GM18861 (cell line): ENCODE data around the gene DAAM2.

Source experiments
- ATAC-seq: cut with Tn5 transposase; IDR thresholded peaks from one replicate; pipeline ENCODE4 v1.9.1; 2021; ENCODE audit not compliant: unreplicated experiment

DAAM2 gene

DNA sequence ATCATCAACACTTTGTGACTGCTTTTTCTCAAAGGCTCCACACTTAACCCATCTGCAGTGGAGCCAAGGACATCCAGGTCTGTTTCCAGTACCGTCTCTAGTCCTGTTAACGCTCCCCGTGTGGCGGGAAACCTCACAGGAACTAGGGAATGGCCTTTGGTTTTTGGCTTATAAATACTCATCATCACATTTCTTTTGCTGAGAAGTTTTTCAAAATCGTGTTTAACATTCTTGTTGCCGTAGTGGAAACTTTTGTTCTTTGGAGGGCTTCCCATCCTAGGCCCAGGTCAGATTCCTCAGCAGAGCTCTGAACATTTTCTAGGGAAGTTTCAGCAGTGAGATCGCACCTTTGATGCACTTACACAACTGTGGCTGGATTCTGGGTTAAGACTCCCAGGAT lies 24.6 kb downstream of the DAAM2 start:
- ATAC-seq = no peak

DNA sequence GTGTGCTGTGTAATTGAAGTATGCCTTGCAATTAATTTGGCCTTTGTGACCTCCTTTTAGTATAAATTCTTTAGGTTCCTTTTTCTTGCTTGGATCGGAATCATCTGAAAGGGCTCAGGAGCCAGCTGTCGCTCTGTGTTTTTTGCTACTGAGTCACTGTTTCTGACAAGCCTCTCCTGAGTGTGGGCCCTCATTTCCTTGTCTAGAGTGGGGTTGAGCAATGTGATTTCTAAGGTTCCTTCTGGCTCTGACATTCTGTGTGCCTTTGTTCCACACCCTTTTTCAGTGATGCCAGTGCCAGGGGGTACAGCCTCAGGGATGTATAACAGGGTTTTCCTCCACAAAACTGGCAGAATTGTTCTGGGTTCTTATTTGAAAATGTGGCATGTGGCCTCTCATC lies 26.5 kb downstream of the DAAM2 start:
- ATAC-seq = no peak

DNA sequence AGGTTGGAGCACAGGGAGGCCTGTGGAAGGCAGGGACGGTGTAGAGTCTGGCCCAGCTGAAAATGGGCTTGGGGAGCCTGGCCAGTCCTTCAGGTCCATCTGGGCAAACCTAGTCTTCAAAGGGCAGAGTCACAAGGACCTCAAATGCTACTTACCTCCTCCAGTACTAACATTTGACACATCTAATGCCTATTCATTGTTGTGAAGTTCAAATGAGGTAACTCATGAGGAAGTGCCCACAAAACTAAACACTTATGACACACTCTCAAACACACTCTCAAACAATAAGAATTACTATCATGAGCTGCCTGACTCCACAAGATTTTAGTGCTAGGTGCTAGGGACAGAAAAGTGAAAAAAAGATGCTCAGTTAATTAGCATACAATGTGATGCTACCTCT lies 27.1 kb downstream of the DAAM2 start:
- no peak for ATAC-seq

DNA sequence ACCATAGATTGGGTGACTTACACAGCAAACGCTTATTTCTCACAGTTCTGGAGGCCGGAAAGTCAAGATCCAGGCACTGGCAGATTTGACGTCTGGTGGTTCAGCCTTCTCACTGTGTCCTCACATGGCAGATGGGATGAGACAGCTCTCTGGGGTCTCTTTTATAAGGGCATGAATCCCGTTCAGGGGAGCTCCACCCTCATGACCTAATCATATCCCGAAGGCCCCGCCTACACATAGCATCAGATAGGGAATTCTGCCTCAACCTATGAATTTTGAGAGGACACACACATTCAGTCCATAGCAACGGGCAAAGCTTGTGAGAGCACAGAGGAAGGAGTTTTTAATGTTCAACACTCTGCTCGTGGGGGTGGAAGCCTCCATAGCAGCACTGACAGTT lies 27.5 kb downstream of the DAAM2 start:
- ATAC-seq = no peak

DNA sequence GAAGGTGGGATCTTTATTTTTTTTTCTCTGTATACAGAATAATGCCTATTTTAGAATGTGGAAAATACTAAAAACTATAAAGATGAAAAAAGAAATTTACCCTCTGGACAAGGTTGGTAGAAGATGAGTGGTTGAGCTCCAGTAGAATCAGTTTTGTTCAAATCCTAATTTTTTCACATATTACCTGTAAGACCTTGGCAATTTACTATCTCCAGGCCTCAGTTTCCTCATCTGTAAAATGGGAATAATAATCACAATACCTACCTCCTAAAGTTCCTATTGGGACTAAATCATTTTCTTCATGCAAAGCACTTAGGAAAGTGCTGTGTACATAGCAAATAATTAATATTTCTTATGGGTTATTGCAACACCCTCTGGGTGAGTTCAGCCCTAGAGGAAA lies 28.4 kb downstream of the DAAM2 start:
- ATAC-seq = no peak

DNA sequence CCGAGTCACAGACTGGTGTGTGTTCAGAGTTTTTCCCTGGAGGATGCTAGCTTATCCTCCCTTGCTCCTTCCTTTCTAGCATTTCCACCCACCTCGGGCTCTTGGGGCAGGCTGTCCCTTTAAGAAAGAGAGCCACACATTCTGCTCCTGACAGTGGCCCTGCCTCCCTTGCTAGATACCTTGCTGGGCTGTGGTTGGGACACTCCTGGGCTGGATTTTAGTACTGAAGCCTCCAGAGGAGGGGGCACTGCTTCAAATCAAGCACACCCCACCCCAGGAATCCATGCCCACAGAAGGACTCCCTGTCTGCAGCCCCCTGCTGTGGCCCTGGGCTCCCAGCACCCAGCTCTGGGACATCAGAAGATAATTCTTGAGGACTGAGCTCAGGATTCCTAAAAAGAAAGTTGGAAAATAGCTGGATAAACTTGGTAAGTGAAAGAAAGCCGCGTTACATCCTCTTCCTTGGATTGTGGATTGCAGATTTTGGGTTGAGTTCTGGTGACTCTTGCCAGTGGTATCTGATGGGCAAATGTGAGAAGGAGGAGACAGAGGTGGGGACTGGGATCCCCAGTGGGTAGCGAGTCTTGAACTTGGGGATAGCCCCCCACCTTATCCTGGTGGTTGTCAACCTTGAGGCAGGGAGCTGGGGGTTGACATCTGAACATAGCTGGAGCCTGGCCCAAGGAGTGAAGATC lies 29.0 kb downstream of the DAAM2 start:
- no peak for ATAC-seq

DNA sequence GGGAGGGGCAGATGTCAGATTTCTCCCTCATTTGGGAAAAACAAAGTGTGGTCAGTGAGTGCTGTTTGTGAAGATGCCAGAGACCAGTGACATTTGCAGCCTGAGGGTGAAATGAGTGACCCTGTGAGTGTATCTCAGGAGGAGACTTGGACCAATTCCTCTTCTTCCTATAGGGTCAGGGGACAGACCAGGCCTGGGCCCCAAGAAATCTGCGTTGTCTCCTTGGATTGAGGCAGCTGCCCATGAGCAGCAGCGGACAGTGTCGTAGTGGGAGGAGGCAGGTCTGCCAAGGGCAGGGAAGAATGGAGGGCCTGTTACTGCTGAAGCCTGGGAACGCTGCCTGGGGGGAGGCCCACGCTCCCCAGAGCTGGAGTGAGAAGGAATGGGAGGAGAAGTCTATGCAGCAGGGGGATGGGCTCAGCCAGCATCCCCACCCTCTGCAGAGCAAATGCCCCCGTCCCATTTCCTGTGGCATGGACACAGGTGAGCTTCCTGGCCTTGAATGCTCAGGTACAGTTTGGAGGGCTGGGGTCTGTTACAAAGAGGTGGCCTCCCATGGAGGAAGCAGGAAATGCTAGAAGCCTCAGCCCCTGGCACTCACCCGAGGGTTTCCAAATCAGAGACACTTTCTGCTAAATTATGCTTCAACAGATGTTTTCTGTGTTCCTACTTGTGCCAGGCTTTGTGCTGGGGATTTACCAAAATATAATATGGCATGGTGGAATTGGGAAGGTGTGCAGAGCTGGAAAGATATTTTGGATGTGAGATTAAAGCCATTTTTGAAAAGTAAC lies 29.8 kb downstream of the DAAM2 start:
- ATAC-seq = no peak

DNA sequence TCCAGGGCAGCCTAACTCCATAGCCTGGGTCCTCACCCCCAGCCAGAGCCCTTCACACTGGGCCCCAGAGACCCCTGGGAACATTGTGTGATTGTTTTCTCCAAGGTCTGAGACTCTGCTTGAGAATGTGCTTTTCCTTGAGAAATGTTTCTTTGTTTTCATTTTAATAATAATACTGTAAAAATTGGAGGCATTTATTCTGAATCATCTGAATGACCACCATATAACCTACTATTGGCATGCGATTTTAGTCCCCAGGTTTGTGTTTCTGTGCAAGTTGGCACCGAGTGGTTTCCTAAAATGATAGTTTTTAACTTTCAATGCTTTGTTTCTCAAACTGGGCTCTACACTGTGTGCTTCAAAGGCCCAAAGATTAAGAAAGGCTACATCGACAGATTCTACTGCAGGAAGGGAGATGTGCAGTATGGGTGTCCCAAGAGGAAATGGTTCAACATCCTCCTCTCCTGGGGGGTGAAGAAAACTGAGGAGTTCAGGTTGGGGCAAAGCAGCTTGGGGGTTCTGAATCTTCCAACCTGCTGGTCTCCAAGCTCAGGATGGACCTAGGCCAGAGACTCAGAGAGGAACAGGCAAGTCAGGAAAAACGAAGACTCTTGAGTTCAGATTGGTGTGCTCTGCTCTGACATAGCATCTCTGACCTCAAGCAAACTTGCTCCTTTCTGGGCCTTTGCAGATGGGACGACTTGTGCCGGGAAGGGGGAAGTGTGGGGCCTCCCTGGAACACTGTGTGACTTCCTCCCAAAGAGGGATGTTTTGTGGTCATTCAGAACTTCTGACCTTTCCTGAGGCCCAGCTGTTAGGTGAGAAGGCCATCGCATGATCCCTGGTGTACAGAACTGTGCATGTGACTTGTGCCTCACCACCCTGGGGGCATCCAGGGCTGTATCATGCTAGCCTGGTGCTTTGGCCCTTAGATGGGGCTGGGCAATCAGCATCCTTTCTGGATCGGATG lies 31.0 kb downstream of the DAAM2 start:
- ATAC-seq = no peak

DNA sequence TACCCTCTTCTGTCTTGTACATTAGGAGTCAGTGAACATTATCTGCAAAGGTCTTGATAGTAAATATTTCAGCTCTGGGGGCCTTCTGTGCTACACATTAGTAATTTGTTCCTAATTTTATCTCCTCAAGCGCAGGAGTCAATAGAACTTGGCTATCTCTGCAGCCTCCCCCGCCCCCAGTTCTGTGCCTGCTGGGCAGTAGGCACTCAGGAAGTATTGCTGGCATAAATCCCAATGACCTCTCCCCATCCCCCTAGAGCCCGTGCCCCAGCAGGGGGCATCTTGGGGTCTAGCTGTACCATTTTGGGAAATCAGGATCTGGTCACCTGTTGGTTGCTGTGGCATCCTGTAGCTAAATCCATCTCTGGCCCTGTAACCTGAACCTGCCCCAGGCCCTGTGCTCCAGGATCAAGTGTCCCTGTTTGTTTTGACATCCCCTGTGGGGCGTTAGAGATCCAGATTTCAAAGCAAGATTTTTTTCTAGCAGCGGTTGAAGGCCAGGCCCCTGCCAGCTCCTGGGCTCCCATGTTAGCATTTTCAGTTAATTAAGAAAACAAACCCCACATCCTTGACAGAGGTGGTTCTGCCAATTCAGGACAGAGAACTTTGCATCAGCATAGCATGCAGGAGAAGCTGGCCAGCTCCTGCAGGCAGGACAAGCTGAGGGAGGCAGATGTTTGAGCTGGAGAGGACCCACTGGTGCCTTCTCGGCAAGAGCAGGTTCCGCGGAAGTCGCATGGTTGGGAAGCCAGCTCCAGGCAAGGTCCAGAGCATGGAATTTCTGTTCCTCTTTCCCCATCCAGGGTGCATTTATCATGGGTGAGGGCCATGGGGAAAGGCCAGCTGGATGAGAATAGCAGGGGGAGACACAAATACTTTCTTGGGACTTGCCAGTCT lies 32.1 kb downstream of the DAAM2 start:
- no peak for ATAC-seq

DNA sequence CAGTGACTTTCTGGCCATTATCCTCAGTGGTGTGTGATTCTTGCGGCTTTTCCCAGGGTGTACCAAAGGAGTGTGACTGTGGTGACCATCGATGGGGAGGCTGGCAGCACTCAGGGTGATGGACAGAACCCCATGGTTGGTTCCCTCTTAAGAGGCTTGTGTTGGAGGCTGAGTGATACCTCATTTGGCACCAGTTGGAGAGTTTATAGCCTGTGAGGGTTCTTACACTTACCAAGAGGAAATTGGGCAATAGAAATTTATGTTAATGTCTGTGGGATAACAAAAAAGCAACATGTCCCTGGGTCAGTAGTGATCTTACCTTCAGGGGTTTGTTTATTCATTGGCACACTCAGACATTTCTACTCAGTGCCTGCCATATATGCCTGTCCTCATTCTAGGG lies 37.2 kb downstream of the DAAM2 start:
- ATAC-seq = no peak

DNA sequence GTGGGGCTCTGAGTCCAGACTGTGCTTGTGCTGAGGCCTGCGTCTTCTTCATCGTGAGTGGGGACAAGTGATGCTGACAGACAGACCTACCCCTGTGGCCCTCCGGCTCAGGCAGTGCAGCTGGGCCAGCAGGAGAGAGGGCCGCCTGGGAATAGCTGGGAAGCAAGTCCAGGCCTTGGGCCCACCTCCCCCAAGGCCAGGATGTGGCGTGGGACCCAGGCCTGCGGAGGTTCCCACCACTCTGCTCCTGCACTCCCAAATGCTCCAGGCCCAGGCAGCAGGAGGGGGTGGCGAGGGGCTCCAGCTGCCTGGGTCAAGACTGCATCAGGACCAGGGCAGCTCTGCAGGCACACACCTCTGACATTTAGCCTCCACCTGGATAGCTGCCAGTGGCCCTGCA lies 38.3 kb downstream of the DAAM2 start:
- no peak for ATAC-seq

DNA sequence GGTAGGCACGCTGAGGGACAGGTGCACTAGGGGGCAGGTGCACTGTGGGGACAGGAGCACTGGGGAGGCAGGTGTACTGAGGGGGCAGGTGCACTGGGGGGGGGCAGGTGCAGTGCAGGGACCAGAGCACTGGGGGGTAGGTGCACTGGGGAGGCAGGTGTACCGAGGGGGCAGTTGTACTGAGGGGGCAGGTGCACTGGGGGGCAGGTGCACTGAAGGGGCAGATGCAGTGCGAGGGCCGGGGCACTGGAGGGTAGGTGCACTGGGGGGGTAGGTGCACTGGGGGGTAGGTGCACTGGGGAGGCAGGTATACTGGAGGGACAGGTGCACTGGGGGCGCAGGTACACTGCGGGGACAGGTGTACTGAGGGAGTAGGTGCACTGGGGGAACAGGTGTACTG lies 39.5 kb downstream of the DAAM2 start:
- ATAC-seq = no peak

DNA sequence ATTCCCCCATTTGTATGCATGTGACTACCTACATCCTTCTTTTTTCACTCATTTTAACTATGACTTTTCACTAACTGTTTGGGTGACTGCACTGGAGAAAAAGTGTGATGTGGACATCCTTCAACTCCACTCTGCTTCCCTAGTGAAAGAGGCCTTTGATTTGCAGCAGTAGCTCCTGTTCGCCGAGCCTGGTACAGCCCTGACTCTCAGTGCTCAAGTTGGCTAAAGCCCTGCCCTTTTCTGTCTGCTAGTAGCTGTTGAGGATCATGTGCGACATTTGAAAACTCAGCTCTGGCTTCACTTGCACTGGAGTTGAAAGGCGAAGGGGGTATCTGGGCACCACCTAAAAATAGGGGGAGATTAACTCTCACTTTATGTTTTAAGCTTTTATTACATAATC lies 42.1 kb downstream of the DAAM2 start:
- ATAC-seq = no peak

DNA sequence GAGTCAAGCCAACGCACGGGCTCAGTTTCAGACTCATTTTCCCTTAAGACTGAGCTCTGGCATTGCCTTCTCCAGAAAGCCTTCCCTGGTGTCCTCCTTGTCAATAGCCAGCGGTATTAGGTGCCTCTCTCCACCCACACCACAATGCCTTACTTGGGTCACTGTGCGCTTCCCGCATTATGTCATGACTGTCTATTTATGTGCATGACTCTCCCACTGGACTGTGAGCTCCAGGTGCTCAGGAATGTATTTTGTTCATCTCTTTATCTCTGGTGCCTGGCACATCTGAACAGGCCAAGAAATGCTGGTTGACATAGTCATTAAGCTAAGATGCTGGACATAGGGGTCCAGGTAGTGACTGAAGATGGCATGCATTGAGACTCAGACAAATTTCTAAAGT lies 42.7 kb downstream of the DAAM2 start:
- no peak for ATAC-seq

DNA sequence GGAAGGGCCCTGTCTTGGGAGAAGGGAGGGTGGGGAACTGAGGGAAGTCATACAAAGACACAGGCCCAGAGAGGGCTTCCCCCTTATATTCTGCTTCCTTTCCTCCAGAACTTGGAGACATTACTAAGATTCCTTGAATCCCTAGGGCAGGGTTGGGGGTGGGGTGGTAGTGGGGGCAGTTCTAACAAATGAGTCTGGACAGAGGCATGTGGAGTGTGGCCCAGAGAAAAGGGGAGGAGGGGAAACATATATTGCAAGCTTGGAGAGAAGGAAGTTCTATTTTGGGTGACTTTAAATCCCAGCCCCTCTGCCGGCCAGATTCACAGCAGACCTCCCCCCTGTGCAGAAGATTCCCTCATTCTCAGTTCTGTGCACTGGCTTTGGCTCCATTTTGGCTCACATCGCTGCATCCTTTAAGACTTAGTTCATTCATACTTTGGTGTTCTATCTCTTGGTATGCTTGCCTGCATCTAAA lies 43.7 kb downstream of the DAAM2 start:
- no peak for ATAC-seq

DNA sequence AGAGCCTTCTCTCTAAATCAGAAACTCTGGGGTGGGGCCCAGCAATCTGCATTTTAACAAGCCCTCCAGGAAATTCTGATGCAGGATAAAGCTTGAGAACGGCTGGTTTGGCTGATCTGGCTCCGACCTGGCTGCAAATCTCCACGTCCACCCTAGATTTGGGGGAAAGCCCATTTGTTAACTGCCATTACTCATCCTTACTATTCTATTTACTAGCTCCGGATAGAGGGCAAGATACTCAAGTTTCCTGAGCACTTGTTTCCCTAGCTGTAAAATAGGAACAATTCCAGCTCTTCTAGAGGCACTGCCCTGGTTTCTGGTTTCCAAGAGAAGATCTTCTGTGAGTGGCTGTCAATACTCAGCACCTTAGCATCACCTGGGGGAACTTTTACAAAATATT lies 44.4 kb downstream of the DAAM2 start:
- ATAC-seq = no peak

DNA sequence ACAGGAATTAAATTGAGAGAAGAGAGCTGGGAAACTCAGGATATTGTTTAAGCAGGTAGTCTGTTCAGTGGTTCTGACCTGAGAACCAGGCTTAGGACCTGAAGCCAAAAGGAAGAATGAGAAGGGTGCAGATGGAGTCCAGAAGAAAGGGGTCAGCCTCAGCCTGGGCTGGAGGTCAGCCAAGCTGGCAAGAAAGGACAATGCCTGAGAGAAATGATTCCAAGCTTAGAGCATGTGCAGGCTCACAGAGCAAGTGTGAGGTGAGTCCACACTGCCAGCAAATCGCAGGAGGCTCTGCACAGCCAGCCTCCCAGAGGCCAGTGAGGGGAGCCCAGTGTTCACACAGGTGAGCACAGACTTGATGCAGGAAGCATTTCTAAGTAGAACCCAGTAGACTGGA lies 47.3 kb downstream of the DAAM2 start:
- ATAC-seq = no peak

DNA sequence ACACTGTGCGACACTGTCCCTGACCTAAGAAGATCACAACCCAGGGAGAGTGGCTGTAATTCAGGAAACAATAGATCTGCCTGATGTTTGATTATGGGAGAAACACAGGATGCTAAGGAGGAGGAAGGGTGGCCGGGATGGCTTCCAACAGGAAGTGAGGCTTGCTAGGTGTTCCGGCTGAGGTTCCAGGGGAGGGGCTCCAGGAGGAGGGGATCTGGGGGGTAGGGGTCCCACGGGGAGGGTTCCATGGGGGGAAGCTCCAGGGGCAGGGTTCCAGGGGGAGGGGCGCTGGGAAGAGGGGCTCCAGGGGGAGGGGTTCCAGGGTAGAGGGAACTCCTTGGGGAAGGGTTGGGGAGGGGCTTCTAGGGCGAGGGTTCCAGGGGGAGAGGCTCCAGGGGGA lies 48.6 kb downstream of the DAAM2 start:
- no peak for ATAC-seq

DNA sequence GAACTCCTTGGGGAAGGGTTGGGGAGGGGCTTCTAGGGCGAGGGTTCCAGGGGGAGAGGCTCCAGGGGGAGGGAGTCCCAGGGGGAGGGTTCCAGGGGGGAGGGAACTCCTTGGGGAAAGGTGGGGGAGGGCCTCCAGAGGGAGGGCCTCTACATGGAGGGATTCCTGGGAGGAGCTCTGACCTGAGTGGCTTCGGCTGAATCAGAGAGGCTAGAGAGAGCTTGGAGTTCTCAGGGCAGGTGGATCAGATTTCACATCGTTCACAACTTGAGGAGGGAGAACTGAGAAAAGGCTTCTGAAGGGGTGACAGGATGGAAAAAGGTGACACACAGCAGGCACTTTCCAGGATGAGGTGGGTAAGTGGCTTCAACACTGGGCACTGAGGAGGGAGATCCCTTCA lies 49.1 kb downstream of the DAAM2 start:
- ATAC-seq = no peak

DNA sequence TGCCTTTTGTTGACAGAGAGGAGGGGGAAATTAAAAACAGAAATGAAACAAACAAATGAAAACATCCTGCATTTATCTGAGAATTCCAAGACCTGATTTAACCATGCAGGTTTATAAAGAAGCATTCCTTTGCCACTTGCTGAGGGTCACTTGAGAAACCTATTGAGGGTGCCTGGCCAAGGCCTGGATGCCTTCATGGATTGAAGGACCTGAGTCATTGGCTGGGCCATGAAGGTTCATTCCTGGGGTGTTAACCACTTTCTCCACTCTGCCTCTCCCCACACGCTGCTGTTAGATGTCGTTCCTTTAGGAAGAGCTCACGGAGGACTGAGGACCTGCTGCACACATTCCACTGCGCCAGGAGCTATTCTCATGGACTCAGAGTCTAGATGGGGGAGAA lies 49.7 kb downstream of the DAAM2 start:
- no peak for ATAC-seq
